GM18868 (cell line): ENCODE data around the gene BACE2.

ENCODE experiments used
- ATAC-seq: cut with Tn5 transposase; IDR thresholded peaks from one replicate; pipeline ENCODE4 v1.9.1; 2021; ENCODE audit warnings: mild to moderate bottlenecking, moderate library complexity; ENCODE audit not compliant: unreplicated experiment

The BACE2 gene

DNA sequence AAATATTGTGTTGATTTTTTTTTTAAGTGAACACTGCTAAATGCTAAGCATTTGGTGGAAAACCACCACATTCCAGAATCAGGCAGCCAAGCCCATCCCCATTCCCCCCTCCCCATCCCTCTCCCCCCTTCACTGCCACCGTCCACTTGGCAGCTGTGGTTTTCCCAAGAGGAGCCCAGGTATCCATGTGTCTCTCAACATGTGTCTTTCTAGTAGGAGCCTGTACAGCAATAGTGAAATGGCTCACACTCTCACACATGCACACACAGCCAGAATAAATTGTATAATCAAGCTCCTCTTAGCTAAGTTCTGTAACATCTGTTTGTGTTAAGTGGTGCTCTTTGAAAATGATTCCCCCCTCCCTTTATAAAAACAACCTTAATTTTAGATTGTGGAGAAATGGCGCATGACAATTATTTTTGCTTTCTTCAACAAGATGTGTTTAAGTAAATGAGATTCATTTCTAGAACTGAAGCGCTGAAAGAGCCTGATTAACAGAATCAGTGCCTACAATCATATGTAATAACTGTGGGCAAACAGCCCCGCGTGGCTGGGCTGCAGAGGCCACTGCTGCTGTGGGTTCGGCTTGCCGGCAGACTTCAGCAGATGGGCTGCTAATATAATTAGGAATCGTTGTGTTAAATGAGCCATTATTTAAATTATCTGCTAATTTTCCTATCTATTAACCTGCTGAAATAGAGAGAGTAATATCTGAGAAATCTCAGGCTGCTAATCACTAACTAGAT lies 43.3 kb downstream of the BACE2 start:
- ATAC-seq: no peak

DNA sequence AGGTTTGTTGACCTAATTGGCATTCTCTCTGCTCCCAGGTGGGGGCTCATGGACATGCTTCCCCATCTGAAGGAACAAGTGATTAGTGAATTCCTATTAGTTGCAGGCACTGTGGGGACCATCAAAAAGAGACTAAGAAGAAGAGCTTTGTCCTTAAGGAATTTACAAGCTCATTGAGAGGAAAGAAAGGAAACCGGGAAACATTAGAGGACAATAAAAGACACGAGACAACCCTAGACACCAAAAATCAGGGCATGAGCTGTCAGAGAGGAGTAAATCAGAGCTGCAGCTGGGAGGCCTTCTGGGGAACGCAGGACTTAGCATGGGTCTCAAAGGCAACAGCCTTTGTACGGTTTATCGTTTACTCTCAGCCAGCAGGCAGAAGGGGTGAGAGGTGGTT lies 45.1 kb downstream of the BACE2 start:
- no peak for ATAC-seq

DNA sequence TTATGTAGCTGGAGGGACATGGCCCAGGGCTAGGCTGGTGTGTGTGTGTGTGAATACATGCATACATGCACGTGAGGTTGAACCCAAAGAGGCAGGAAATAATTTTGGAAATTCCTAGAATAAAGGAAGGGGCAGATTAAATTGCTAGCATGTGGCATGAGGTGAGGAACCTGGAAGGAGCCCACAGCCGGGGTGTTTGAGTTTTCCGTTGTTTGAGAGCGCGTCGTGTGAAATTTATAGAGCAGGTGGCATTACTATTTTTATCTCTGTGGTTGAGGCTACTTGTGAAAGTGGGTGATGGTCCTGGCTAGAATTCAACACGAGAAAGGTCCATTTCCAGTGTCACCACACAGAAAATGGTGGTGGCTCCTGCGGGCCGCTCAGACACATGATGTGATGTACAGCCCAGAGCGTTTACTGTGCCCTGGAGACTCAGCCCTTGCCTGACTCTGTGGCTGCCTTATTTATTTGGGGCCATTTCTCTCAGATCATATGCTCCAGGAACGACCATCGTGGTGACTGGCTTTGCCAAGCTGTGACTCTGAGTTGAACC lies 48.0 kb downstream of the BACE2 start:
- ATAC-seq: no peak

DNA sequence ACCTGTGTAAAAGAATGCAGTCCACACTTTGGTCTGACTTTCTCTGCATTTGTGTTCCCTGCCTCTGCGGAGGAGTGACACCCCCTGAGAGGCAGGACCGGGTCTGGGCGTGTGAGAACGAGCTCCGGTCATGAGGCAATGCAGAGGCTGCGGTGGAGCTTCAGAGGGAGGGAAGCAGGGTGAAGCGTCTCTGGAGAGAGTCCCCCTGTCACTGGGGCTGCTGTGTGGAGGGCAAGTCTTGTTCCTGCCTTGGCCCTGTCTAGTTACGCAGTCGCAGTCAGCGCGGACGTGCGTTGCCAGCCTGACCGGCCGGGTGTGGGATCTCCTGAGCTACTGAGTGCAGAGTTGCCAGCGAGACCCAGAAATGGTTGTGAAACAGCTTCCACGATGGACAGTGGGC lies 48.5 kb downstream of the BACE2 start:
- ATAC-seq: no peak

DNA sequence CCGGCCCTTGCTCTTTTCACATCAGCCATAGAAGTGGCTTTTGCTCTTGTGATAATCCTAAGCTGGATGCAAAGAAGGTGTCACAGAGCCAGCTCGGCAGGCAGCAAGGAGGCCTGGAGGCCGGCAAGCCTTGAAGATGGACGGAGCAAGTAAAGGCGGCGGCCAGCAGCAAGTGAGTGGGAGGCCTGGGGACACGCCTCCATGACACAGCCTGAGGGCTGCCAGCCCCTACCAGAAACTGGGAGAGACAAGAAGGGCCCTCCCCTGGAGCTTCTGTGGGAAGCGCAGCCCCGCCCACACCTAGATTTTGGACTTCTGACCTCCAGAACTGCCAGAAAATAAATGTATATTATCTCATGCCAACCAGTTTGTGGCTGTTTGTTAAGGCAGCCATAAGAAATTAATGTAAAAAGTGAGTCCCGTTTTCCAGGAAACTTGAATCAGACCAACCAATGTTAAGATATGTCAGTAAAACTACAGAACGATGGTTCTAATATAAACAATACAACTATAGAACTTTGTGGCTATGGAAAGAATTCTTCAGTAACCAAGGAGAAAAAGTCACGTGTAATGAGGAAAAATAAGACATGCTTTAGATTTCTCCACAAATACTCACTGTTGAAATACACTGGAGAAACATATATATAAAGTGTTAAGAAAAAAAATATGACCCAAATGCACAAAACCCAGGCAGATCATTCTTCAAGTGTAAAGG lies 49.9 kb downstream of the BACE2 start:
- no peak for ATAC-seq

DNA sequence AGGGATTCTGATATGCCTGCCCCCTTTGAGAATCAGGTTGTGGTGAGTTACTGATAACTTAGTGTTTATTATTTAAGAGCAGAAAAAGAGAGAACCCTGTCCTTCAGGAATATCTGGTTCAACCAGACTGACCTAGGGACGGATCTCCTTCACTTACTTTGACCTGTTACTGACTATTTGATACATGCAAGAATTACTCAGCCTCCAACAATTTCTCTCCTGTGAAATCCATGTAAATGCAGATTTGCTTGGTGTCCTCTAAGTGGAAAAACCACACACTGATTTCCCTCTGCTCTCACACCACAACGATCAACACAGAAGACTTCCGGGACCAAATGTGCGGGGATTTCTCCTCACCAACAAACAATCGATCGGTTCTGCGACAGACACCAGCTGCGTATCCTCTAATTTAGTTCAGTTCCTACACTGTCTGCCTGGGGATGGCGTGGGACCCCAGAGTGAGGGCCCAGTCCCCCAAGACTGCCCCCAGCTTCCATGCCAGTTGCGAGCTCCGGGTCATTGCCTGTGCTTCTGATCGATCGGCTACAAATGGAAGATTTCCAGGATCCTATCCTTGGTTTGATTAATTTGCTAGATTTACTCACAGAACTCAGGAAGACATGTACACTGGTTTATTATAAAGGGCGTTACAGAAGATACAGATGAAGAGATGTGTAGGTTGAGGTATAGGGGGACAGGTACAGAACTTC lies 51.7 kb downstream of the BACE2 start:
- no peak for ATAC-seq

DNA sequence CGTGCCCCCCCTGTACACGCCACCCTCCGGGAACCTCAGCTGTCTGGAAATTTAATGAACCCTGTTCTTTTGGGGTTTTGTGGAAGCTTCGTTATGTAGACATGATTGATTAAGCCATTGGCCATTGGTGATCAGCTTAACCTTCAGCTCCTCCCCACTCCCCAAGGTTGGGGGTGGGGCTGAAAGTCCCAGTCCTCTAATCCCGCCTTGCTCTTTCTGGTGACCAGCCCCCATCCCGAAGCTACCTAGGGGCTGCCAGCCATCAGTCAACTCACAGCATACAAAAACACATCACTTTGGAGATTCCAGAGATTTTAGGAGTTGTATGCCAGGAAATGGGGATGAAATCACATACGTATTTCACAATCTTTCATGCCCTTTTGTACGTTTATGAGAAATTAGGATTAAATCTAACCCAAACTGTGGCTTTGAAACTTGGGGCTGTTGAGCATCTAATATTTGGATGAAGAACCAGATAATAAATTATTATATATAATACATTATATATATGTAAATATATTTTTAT lies 52.3 kb downstream of the BACE2 start:
- no peak for ATAC-seq

DNA sequence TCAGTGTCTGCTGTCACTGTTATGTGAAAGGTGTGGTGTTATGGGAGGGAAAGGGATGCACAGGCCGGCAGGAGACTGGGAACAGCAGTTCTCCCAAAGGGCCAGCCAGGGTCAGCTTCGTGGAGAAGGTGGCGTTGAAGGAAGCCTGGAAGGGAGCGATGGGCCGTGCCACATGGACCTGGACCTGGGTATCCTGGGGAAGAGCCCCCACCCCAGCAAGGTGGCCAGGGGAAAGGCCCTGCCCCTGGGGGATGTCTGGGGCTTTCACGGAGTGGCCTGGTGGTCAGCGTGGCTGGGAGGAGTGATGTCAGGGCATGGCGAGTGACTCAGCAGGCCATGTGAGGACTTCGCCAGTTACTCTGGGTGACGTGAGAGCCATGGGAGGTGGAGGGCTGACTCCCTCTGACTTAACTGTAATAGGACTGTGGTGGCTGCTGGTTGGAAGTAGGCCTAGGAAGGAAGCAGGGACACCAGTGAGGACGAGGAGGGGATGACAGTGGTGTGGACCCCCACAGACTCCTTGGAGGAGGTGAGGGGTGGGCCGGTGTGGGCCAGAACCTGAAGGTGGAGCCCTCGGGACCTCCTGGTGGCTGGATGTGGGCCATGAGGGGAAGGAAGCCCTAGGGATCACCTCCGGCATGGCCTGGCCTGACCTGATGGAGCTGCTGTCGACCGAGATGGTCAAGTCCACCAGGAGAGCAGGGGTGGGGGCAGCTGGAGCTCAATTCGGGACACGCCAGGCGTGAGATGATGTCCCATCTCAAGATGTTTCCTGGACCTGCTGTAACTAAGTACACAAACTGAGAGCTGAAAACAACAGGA lies 54.5 kb downstream of the BACE2 start:
- no peak for ATAC-seq

DNA sequence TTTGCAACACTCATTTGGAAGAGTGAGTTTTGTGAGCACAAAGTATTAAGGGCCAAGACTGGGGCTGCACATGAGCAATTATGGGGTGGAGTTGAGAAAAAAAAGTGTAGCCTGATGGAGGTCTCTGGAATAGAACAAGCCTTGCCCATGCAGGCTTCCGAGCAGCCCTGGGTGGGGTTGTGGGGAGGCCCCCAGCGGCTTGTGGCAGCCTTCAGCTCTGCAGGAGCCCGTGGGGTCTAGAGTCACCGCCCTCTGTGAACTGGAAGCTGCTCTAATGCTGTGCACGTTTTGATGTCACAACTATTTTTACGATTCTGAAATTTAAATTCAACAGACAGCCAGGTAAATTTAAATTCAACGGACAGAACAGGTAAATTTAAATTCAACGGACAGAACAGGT lies 58.9 kb downstream of the BACE2 start:
- no peak for ATAC-seq

DNA sequence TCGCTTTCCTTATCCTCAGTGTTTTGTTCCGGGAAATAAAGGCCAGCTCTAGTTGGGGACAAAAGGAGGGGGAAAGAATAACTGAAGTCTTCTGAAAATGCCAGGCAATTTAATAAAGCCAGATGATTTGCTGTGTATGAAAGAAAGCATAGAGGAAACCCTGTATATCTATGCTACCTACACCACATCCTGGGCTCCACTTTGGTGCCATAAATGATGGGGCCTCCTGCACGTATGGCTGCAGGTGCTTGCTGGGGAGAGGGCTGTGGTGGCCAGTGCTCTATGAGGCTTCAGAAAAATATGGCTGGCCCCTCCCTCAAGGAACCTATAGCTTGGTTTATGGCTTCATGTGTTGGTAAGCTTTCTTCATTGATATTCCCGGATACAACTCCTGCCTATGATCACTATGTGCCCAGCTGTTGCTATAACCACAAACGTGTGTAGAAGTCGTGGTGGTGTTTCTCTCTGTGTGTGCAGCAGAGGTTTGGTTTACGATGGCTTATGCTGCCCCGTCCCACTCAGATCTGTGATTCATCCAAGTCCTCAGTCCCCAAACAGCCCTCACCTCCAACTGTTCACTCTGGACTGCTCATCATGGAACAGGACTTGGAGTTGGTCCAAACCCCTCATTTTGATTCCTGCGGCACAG lies 59.5 kb downstream of the BACE2 start:
- ATAC-seq: no peak

DNA sequence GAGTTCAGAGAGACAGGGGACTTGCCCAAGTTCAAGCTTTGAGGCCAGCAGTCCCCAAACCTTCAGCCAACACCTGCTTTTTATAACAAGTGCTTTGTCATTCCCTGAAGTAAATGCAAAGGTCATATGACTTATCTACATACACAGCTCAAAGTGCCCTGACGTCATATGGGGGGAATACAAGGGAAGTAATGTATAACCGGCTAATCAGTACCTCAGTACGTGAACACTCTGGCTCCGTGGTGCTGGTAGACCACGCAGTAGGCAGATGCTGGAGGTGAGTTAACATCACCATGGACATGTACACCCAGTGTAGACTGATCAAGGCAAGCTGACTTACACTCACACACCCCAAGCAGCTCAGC lies 60.0 kb downstream of the BACE2 start:
- no peak for ATAC-seq

DNA sequence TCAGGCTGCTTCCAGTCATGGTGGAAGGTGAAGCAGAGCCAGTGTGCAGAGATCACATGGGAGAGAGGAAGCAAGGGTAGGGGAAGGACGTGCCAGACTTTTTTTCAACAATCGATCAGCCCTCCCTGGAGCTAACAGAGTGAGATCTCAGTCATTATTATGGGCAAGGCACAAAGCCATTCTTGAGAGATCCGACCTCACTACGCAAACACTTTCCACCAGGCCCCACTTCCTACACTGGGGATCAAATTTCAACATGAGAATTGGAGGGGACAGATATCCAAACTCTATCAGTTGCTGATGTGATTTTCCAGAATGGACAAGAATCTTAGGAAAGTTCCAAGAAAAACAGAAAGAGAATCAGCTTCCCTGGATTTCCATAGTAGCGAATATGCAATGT lies 60.5 kb downstream of the BACE2 start:
- no peak for ATAC-seq

DNA sequence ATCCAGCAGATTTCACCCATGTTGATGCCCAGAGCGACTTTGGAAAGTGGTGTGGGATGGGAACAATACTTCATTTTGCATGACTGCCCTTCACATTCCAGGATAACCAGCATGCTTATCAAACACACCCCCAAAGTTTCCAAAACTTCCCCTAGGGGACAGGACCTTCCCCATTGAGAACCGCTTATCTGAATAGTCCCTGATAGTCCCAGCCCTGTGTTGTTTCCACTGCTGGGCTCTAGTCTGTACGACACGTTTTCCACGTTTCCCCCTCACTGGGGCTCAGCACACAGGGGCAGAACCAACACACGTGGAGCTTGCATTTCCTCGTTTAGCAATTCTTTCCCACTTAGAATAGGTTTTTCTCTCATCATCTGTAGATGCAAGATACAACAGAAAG lies 61.0 kb downstream of the BACE2 start:
- no peak for ATAC-seq

DNA sequence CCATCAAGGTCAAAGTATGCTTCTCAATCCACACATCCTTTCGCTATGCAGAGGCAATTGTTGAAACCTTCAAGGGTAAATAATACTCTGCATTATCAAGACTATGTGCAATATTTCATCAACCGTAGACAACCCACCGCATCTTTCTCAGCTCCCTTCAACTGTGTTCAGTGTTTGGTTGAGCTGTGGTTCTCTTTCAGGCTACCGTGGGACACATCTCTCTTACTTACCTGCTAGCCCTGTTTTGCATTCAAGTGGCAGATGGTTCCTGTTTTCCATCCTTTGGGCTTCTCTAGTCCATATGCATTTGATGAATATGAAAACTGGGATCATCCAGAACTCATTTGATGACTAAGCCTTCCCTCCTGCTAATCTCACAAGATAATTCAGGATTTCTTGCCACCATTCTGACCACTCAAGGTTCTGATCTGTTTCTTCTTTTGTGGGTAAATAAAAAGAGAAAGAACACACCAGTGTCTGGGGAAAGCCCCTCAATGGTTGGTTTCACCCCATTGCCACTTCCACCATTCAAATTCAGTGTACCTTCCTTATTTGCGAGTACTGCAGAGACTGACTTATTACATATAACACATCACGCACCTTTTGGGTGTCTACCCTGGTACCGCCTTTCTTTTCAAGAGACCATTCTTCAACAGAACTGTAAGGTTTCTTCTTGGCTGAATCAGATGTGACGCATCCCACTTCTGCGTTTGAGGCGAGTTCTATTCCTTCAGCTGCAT lies 61.7 kb downstream of the BACE2 start:
- peak; percentile 65 for ATAC-seq

DNA sequence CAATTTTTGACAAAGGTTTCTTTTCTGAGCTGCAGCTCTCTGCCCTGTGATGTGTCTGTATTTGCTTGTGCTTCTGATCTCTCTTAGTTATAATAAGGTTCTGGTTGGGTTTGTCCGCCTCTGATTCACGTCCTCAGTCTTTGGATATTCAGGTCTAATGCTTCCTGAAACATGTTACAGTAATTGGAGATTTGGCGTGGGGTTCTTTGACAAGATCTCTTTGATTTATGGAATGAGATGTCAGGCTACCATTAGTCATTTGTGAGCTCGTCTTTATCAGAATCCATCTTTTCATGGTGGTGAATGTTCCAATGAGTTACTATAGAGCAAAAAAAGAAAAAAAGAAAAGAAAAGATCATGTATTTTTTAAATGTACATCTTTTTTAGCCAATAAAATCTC lies 62.5 kb downstream of the BACE2 start:
- ATAC-seq: no peak

DNA sequence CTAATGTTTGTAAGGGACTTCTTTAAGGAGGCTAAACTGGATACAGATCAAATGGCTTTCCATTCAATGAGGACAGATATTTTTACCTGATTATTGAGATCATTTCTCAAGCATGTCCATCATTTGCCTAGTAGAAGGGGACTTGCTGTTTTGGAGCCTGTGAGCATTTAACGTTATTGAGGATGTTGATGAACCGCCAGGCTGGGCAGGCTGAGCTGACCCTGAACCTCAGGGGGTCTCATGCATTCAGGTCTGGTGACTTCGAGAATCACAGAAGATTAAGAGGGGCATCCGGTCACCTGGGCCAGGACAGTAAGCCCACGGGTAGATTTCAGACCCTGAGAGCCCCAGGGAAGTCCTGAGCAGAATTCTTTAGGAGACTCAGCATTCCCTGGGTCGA lies 63.1 kb downstream of the BACE2 start:
- no peak for ATAC-seq

DNA sequence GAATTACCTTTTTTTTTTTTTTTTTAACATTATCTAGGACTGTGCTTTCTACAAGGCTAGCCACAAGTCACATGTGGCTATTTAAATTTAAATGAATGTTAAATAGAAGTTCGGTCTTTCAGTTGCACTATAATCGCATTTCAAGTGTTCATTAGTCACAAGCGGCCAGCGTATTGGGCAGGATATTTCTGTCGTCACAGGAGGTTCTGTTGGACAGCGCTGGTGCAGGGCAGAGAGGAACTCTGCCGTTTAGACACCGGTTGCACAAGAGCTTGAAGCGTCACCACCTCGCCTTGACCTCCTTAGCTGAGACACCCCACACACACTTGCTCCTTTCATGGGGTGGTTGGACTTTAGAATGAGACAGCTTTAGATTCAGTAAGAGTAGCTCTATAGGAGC lies 64.1 kb downstream of the BACE2 start:
- ATAC-seq: no peak

DNA sequence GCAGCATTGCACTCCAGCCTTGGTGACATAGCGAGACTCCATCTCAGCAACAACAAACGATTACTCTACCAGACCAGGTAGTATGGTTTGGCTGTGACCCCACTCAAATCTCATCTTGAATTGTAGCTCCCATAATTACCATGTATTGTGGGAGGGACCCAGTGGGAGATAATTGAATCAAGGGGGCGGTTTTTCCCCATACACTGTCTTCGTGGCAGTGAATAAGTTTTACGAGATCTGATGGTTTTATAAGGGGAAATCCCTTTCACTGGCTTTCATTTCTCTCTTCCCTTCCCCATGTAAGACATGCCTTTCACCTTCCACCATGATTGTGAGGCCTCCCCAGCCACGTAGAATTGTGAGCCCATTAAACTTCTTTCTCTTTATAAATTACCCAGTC lies 66.0 kb downstream of the BACE2 start:
- no peak for ATAC-seq

DNA sequence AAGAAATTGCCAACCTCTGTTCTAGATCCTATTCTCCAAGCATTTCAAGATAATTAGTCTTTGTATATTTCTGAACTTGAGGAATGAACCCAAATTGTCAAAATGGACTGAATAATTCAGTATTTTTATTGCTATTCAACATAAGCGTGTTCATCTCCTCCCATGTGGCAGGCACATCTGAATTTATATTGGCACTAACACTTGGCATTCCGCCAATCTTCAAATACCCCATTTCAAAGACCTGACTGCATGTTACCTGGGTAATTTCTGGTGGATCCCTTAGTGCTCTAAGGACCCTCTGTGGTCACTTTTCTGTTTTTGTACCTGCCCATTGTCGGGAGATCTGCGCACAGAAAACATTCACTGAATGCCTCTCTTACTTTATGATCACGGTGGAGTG lies 66.6 kb downstream of the BACE2 start:
- ATAC-seq: no peak

DNA sequence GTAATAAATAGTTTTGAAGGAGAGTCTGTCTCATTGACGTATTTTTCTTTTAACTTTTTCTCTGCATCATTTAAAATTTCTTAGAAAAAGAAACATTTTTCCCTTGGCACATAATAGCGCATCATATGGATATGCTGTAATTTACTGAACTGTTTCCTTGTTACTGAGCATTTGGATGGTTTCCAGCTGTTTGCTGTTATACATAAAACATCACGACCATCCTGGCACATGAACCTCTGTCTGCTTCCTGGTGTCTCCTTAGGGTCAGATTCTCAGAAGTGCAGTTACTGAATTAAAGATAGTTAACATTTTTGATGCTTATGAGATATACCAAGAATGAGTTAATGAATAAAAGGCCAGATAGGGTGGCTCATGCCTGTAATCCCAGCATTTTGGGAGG lies 67.2 kb downstream of the BACE2 start:
- ATAC-seq: no peak
